Liver (tissue), 9 donors: ENCODE results near the gene NAV2. TPM values are rescaled to one million over a fixed set of nuclear protein-coding genes. Genes with fewer than 3 reads are reported as not detected.

Experiments
- DNase-seq: peaks from one replicate; pipeline ENCODE4 v3.0.0-alpha.2; 2017; ENCODE audit warnings: low spot score
- H3K27ac ChIP-seq, 2 donors: one replicate each; pipeline ENCODE4 v1.7.0; 2013; ENCODE audit warnings: inconsistent platforms in 2 of 2, low read length in 2 of 2, control low read depth in 1 of 2, low read depth in 1 of 2, mild to moderate bottlenecking in 1 of 2
- H3K27me3 ChIP-seq, 4 donors: one replicate each; pipeline versions ENCODE4 v1.6.1 to v1.7.0; 2013; ENCODE audit warnings: low read length in 3 of 4, inconsistent platforms in 1 of 4, mild to moderate bottlenecking in 1 of 4, moderate library complexity in 1 of 4; ENCODE audit not compliant: control insufficient read depth in 4 of 4, insufficient read depth in 4 of 4
- H3K36me3 ChIP-seq, 4 donors: one replicate each; pipeline versions ENCODE4 v1.6.1 to v1.7.0; 2013; ENCODE audit warnings: low read length in 3 of 4, mild to moderate bottlenecking in 3 of 4, low read depth in 1 of 4, moderate library complexity in 1 of 4; ENCODE audit not compliant: control insufficient read depth in 4 of 4, insufficient read depth in 3 of 4
- H3K4me1 ChIP-seq, 4 donors: one replicate each; pipeline versions ENCODE4 v1.6.1 to v1.7.0; 2013; ENCODE audit warnings: low read length in 3 of 4, mild to moderate bottlenecking in 3 of 4, moderate library complexity in 1 of 4; ENCODE audit not compliant: control insufficient read depth in 4 of 4, insufficient read depth in 4 of 4
- H3K4me3 ChIP-seq, 3 donors: one replicate each; pipeline versions ENCODE4 v1.6.1 to v1.7.0; 2013; ENCODE audit warnings: low read length in 3 of 3, control low read depth in 1 of 3, low read depth in 1 of 3, mild to moderate bottlenecking in 1 of 3
- H3K9ac ChIP-seq, 2 donors: one replicate each; pipeline ENCODE4 v1.7.0; 2013; ENCODE audit warnings: low read length in 2 of 2, mild to moderate bottlenecking in 2 of 2, moderate library complexity in 2 of 2, control low read depth in 1 of 2, low read depth in 1 of 2
- H3K9me3 ChIP-seq, 4 donors: one replicate each; pipeline versions ENCODE4 v1.6.1 to v1.7.0; 2013; ENCODE audit warnings: low read length in 3 of 4; ENCODE audit not compliant: control insufficient read depth in 4 of 4
- EGR1 ChIP-seq, 2 donors: IDR thresholded peaks; 2 replicates each; pipeline ENCODE4 v1.6.1; 2016 to 2018; ENCODE audit warnings: antibody characterized with exemption in 2 of 2, low read depth in 2 of 2
- FOXA1 ChIP-seq: IDR thresholded peaks from 2 replicates; pipeline ENCODE4 v1.6.1; 2016; ENCODE audit warnings: antibody characterized with exemption
- FOXA2 ChIP-seq: IDR thresholded peaks from 2 replicates; pipeline ENCODE4 v1.6.1; 2016; ENCODE audit warnings: antibody characterized with exemption
- GABPA ChIP-seq, 2 donors: IDR thresholded peaks in 1 of 2; conservative IDR thresholded peaks in 1 of 2; 2 replicates each; pipeline ENCODE4 v1.6.1; 2016; ENCODE audit warnings: antibody characterized with exemption in 2 of 2, mild to moderate bottlenecking in 1 of 2, moderate library complexity in 1 of 2
- HNF4A ChIP-seq, 2 donors: conservative IDR thresholded peaks; 2 replicates each; pipeline ENCODE4 v1.6.1; 2016; ENCODE audit warnings: antibody characterized with exemption in 2 of 2, mild to moderate bottlenecking in 2 of 2
- RAD21 ChIP-seq, 2 donors: IDR thresholded peaks; 2 replicates each; pipeline ENCODE4 v1.6.1; 2016; ENCODE audit warnings: antibody characterized with exemption in 2 of 2, mild to moderate bottlenecking in 2 of 2
- TAF1 ChIP-seq: conservative IDR thresholded peaks from 2 replicates; pipeline ENCODE4 v1.6.1; 2016; ENCODE audit warnings: antibody characterized with exemption, mild to moderate bottlenecking
- YY1 ChIP-seq: IDR thresholded peaks from 2 replicates; pipeline ENCODE4 v1.6.1; 2016; ENCODE audit warnings: antibody characterized with exemption, mild to moderate bottlenecking
- WGBS: extraction: QIAGEN DNeasy Blood & Tissue Kit; methylation state at CpG from one replicate; pipeline ENCODE4 v1.1.7; 2013; 5-methylcytosine and 5-hydroxymethylcytosine counted together
- polyA plus RNA-seq, 2 donors: library from polyadenylated mRNA; stranded (reverse) in 1 of 2; unstranded in 1 of 2; fragments of 200-250 nt in 1 of 2; fragments of >200 nt in 1 of 2; fragmentation: Nextera tagmentation in 1 of 2; extraction: Ambion mirVana in 1 of 2; gene quantifications; one replicate each; pipeline versions ENCODE4 v1.2.1 to v1.2.3, GENCODE V29; 2013 to 2015
- total RNA-seq, 2 donors: library from RNA; depleted of rRNA; stranded (reverse); fragments of >200 nt; gene quantifications; one replicate each; pipeline ENCODE4 v1.2.3, GENCODE V29; 2014
- TF ChIP-seq, protein P1 (sequence below): IDR thresholded peaks from 2 replicates; pipeline ENCODE4 v1.6.1; 2016; ENCODE audit warnings: antibody characterized with exemption
- TF ChIP-seq, protein P2 (sequence below): IDR thresholded peaks from 2 replicates; pipeline ENCODE4 v1.6.1; 2016; ENCODE audit warnings: antibody characterized with exemption
- TF ChIP-seq, protein P3 (sequence below): fragments of 150-350 bp; IDR thresholded peaks from 2 replicates; pipeline ENCODE4 v1.5.1; 2017; ENCODE audit warnings: improper control_type of control experiment, low read depth, low read length; ENCODE audit not compliant: missing input control
- donor health status: healthy.
- donor health status: healthy.
- donor health status: healthy.
- donor health status: healthy.
- donor health status: healthy.

Gene NAV2
- total and polyA plus RNA-seq, 4 donors, result 6.3 to 20.5 (median 11.6) TPM

DNA sequence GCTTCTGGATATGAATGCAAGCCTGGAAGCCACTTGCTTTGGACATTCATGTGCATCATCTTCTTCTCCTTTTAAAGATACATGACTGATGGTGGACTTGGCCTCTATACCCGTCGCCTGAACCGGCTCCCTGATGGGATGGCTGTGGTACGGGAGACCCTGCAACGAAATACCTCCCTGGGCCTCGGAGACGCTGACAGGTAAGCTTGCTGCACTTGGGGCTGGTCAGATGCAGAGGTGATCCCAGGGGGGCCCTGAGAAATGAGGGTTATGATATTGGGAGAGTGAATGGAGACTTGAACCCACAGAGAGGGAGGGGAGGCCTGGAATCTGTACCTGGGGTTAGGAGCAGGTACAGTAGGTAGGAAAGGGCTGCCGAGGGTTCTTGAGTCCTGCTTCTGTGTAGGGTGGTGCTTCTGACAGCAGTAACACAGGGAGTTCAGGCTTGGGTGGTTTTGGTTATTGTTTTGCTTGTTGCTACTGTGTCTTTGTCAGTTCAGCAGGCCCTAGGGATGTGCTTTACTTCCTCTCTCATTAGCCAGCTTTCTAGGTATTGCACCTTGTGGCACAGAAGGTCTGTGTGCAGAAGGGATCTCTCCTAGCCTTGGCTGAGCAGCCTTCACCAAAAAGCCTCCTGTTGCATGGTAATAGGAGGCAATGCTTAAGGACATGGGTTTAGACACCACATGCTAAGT lies 271.6 kb downstream of the NAV2 start (continued):
- no peak for TF ChIP-seq FOXA1
- TF ChIP-seq, protein P1, sequence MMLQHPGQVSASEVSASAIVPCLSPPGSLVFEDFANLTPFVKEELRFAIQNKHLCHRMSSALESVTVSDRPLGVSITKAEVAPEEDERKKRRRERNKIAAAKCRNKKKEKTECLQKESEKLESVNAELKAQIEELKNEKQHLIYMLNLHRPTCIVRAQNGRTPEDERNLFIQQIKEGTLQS, result no peak
- no peak for TF ChIP-seq EGR1 (IDR thresholded peaks at IDR 0.05; ENCODE audit: low read depth in 2 of 2)
- TF ChIP-seq YY1, result no peak
- TF ChIP-seq GABPA (IDR thresholded peaks at IDR 0.05 in 1 of 2, conservative IDR thresholded peaks at IDR 0.05 in 1 of 2), result no peak
- no peak for TF ChIP-seq TAF1
- TF ChIP-seq, protein P2, sequence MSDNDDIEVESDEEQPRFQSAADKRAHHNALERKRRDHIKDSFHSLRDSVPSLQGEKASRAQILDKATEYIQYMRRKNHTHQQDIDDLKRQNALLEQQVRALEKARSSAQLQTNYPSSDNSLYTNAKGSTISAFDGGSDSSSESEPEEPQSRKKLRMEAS, result no peak

DNA sequence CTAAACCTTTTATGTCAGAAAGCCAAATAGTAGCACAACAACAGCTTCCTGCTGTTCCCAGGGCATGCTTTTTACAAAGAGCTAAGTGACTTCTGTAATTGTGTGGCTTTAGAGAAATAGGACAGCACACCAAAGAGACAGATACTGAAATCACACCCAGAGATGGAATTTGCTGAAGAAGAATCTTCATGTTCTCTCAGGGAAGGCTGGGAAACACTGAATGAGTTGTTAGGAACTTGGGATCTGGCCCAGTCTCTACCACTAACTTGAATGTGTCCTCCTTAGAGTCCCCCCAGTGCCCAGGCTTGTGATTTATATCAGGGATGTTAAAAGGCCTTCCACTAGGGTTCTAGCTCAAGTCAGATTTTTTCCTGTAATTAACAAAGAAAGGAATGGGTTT lies 272.5 kb downstream of the NAV2 start:
- Histone ChIP-seq H3K4me3 (no peak overlapping the region), H3K36me3 (peaks cover 0 to 8% (median 0%) of the 10 kb centered on the region in 4 donors), H3K27me3 (no peaks in the 10 kb centered on the region), H3K9me3 (no peaks in the 10 kb centered on the region), H3K27ac (no peak overlapping the region), H3K4me1 (peaks cover 0 to 15% (median 8%) of the 10 kb centered on the region in 4 donors), H3K9ac (no peak overlapping the region)
- TF ChIP-seq HNF4A (conservative IDR thresholded peaks at IDR 0.05) (no peak), TAF1 (no peak), YY1 (no peak), FOXA1 (no peak)
- TF ChIP-seq, protein P3, sequence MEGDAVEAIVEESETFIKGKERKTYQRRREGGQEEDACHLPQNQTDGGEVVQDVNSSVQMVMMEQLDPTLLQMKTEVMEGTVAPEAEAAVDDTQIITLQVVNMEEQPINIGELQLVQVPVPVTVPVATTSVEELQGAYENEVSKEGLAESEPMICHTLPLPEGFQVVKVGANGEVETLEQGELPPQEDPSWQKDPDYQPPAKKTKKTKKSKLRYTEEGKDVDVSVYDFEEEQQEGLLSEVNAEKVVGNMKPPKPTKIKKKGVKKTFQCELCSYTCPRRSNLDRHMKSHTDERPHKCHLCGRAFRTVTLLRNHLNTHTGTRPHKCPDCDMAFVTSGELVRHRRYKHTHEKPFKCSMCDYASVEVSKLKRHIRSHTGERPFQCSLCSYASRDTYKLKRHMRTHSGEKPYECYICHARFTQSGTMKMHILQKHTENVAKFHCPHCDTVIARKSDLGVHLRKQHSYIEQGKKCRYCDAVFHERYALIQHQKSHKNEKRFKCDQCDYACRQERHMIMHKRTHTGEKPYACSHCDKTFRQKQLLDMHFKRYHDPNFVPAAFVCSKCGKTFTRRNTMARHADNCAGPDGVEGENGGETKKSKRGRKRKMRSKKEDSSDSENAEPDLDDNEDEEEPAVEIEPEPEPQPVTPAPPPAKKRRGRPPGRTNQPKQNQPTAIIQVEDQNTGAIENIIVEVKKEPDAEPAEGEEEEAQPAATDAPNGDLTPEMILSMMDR, result no peak
- no peak for DNase-seq

DNA sequence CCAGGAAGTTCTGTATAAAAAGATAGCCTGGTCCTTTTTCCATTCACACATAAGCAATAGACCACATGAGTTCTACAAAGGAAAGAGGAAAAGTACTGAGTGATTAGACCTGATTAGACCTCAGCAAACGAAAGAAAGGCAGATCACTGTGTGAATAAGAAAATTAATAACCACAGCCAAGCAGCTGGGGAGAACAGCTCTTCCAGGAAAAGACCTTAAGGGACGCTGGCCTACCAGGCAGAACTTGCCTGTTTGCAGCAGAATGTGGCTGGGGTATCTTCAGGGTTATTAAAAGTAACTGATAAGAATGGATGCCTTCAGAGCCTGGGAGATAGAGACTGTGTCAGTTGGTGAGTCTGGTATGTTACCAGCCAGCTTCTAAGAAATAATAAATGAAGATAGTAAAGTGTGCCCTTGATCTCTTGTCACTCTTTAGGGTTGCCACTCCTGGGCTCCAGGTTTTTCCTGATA lies 274.7 kb downstream of the NAV2 start:
- Histone ChIP-seq H3K9ac (no peak overlapping the region), H3K27me3 (no peaks in the 10 kb centered on the region), H3K36me3 (peaks cover 0 to 8% (median 0%) of the 10 kb centered on the region in 4 donors), H3K9me3 (no peaks in the 10 kb centered on the region), H3K4me3 (no peak overlapping the region), H3K4me1 (no peaks in the 10 kb centered on the region), H3K27ac (no peak overlapping the region)
- DNase-seq, result no peak
- TF ChIP-seq, protein P3, result no peak
- TF ChIP-seq, protein P1, result no peak
- TF ChIP-seq RAD21 (IDR thresholded peaks at IDR 0.05), result no peak
- TF ChIP-seq FOXA2, result no peak
- 71% methylated on average over 2 of the region's 2 CpGs for WGBS
